Tracheal epithelial cell (primary cell): Measurements from ENCODE around the gene LRCH1. TPM values are rescaled to one million over a fixed set of nuclear protein-coding genes. Genes with fewer than 3 reads are reported as not detected.

Experiments
- total RNA-seq: library from RNA; depleted of rRNA; stranded (reverse); fragments of >200 nt; gene quantifications from 2 replicates; pipeline ENCODE4 v1.2.1, GENCODE V29; 2014

LRCH1 gene, protein sequence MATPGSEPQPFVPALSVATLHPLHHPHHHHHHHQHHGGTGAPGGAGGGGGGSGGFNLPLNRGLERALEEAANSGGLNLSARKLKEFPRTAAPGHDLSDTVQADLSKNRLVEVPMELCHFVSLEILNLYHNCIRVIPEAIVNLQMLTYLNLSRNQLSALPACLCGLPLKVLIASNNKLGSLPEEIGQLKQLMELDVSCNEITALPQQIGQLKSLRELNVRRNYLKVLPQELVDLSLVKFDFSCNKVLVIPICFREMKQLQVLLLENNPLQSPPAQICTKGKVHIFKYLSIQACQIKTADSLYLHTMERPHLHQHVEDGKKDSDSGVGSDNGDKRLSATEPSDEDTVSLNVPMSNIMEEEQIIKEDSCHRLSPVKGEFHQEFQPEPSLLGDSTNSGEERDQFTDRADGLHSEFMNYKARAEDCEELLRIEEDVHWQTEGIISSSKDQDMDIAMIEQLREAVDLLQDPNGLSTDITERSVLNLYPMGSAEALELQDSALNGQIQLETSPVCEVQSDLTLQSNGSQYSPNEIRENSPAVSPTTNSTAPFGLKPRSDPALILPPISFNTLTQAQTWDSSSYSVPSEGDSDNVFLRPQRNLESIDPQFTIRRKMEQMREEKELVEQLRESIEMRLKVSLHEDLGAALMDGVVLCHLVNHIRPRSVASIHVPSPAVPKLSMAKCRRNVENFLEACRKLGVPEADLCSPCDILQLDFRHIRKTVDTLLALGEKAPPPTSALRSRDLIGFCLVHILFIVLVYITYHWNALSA
- total RNA-seq: 5.1 and 7.2 TPM in 2 replicates

GRCh38 chr13:46552889-46553520, at the start of gene LRCH1:
Gene LRCH1, plus strand, starts transcription at chr13:46553170. Its CDS starts 227 bp downstream, at chr13:46553397.

GRCh38 chr13:46796515-46797474, 243.8 kb downstream of the LRCH1 start, which contains the start of gene ESD:
Gene ESD, minus strand, starts transcription at chr13:46797161. Its CDS starts 5,748 bp downstream, at chr13:46791413.

Other genes starting within 250 kb of the LRCH1 start
- gene RUBCNL, start 165.9 kb upstream of the LRCH1 start, total RNA-seq: under 0.01 TPM in 1 of 2 replicates, not detected in the other
- gene ESD, start 244.0 kb downstream of the LRCH1 start, total RNA-seq: 87.5 and 101 TPM in 2 replicates